ENCODE results near the gene TCF4.

DNA sequence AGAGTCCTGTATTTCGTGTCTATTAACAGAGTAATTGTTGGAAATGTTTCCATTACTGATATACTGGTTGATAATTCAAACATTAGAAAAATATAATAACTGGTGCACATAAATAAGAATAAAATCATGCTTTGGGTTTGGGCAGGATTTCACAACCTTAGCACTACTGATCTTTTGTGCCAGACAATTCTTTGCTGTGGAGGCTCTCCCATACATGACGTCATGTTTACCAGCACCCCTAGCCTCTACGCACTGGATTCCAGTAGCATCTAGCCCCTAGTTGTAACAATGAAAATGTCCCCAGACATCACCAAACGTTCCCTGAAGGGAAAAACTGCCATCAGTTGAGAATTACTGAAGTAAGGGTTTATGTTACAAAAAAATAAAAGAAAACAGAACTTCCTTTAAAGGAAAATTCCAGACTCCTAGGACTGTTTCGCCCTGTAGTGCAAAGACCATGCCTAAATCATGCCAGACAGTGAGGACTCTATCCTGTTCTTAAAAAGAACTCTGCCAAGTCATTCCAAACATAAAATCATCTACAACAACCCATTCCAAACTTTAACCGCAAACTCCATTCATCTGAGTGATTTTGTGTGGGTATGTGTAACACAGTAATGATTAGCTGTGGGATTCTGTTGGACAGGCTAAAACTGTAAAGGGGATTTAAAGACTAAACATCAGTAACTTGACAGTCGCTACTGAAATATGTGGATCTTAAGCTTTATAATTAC, 315.3 kb downstream of the TCF4 start:
- TF ChIP-seq, protein P1, sequence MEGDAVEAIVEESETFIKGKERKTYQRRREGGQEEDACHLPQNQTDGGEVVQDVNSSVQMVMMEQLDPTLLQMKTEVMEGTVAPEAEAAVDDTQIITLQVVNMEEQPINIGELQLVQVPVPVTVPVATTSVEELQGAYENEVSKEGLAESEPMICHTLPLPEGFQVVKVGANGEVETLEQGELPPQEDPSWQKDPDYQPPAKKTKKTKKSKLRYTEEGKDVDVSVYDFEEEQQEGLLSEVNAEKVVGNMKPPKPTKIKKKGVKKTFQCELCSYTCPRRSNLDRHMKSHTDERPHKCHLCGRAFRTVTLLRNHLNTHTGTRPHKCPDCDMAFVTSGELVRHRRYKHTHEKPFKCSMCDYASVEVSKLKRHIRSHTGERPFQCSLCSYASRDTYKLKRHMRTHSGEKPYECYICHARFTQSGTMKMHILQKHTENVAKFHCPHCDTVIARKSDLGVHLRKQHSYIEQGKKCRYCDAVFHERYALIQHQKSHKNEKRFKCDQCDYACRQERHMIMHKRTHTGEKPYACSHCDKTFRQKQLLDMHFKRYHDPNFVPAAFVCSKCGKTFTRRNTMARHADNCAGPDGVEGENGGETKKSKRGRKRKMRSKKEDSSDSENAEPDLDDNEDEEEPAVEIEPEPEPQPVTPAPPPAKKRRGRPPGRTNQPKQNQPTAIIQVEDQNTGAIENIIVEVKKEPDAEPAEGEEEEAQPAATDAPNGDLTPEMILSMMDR (IDR thresholded peaks at IDR 0.05; ENCODE audit: low read length) = no peak
- TF ChIP-seq EZH2 (optimal IDR thresholded peaks at IDR 0.05; ENCODE audit: low read depth, low read length) = no peak
